ENCODE results near the gene MACROD1.

MACROD1 gene

DNA sequence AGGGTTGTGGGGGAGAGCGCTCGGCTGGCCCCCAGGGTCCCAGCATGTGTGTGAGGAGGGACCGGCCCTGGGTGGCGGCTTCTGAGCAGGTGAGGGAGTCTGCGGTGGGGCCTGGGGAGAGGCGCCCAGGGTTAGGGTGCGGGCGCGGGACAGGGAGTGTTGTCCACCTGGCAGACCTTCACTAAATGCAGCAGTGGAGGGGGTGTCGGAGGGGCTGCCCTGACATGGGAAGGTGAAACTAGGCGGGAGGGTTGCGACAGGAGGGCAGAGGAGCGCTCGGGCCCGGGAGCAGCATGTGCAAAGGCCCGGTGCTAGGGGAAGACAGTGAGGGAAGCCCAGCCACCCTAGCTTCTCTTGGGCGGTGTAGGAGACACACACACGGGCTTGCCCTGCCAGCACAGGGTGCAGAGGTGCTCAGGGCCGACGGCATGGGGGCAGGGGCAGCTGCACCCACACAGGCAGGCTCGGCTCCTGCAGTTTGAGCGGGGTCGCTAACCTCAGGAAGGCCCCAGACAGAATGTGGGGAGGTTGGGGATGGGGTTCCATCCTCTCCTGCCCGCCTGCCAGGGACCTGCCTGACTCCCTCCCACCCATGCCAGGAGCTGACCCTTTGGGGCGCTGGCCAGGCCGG lies 157.5 kb downstream of the MACROD1 start:
- DNase-seq: no peak

DNA sequence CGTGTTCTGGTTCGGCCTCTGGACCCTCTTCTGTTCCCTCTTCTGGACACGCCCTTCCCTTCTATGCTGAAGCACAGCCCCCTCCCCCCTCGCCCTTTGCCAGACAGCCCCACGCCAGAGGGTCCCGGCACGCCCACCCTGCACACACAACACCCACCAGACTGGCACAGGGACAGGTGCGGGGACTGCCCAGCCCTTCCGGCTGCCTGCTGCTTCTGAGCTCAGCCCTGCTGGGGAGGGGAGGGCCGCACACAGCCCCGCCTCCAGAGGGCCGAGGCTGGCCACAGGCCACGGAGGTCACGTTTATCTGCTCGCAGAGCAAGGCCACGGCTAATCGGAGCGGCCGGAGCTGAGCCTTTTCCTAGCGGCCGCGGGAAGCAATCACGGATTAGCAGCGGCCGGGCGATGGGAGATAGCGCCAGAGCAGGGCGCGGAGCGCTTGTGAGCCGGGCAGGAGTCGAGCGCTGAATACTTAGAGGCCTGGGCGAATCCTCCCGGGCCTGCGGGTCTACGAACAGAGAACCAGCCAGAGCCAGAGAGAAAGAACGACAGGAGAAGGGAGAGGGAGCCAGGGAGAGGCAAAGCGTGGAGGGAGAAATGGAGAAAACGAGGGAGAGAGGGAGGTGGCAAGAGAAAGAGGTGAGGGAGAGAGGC lies 158.2 kb downstream of the MACROD1 start:
- DNase-seq: peak; percentile 19

DNA sequence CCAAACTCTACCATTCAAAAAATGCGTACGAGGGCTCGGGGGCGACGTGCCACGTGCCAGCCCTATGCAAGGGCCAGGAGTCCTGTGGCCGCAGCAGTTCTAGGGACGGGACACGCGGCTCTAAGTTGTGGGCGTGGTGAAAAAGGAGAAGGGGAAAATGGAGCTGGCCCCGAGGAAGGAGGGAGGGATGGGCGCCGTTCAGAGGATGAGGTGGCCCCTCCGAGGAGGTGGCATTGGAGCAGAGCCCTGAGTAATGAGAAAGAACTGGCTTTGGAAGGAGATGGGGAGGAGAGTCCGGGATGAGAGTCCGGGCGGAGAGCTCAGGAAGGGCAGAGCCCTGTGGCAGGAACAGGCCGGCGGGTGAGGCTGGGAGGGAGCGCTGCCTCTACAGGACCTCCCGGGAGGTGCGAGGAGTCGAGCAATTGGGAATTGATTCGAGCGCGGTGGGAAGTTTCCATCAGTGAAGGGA lies 158.7 kb downstream of the MACROD1 start:
- DNase-seq: no peak

DNA sequence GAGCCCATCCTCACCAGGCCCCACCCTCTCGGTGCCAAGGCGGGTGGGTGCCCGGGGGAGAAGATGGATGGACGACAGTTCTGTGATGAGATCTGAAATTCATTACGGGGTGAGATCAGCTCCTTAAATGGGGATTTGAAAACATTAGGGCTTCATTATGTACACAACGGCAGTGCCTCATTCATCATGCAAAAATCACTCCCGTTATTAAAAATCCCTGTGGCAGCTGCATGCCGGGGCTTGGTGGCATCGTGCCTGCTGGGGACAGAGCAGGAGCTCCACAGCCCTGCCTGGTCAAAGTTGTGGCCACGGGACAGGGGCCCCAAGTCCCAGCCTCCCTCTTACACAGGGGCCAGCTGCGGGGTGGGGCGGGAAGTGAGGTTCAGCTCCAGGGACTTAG lies 159.5 kb downstream of the MACROD1 start:
- no peak for DNase-seq

DNA sequence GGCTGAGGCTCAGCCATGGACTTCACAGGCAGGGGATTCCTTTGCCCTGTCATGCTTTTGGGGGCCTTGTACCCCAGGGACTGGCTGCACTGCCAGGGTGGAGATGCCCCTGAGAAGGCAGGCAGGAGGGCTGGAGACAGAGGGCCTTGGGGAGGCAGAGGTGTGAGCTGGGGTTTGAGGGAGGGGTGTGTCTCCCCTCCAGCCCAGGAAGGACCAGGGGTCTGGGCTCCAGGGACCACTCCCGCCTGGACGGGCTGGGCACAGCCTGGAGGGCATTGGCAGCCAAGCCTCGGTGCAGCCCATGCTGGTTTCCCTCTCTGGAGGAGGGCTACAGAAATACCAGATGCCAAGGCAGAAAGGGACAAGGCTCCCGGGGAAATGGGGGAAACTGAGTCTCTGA lies 160.2 kb downstream of the MACROD1 start:
- DNase-seq: no peak

DNA sequence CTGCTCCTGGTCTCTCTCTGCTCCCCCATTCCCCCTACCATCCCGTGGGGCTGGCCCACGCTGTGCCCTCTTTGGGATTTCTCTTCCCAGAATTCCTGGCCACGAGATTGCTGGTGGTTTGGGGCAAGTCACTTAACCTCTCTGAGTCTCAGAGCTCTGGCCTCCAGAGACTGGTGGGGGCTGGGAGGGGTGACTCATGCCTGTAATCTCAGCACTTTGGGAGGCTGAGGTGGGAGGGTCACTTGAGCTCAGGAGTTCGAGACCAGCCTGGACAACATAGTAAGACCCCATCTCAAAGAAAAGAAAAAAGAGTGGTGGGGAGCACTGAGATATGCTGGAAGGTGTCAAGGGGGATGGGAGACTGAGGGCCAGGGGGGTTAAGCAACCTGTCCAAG lies 161.3 kb downstream of the MACROD1 start:
- DNase-seq: no peak

DNA sequence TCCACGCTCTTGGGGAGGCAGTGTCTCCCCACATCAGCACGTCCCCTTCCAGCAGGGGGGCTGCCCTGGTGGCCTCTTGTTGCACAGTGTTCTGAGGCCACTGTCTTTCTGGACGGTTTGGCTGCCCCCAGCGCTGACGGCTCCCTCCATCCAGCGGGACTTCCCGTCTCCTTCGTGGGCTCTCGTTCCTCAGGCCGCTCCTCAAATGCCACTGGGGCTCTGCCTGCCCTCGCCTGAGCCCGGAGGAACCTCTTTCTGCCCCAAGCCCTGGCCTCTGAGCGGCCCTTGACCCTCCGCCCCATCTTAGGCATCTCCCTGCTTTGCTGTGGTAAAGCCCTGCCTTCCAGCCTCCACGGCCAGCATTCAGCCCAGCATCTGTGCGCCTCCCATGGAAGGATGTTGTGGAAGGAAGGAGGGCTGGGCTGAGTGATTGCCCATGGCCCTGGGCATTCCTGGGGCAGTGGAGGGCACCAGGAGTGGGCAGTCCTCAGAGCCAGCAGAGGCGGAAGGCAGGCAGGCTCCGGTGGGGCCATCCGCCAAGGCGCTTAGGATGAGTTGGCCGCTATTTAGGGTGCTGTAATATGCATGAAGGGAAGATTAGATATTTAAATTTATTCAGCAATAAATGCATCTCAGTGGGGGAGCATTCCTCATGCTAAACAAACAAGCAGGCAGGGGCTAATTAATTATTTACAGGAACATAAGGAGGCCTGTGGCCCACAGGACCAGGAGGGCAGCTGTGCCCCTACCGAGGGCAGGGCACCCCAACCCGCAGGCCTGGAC lies 161.9 kb downstream of the MACROD1 start:
- DNase-seq: no peak

DNA sequence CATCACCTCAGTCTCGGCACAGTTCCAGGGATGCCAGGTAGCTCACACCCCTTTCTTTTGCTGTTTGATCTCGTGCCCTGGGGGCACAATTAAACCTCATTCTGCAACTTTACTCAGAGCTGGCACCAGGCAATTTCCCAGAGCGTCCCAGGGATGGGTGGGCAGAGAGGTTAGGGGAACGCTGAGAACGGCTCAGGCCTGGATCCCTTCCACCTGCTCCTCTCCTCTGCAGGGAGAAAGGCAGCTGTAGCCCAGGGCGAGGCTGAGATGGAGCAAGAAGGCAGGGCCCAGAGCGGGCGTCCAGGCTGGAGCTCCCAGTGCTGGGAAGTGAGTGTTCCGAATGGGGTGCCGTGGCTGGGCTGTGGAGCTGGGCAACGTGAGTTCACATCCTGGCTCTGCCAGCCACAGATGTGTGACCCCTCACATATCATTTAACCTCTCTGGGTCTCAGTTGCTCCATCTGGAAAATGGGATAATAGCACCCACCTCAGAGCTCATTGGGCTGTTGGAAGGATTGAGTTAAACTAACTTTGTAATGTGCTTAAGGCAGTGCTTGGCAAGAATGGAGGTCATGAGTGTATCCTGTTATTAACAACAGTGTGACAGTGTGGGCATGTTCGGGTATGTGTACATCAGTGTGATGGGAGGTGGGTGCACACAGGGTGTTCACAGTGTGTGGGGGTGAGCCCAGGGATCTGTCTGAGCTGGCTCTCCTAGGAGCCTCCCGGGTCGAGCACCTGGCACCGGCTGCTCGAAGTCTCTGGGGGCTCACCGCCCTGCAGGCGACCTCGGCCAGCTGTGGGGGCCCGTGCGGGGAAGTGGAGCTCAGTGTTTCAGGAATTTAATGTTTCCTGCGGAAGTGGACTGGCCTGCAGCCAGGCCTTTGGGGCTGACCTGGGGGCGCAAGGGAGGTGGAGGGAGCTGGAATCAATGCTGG lies 164.2 kb downstream of the MACROD1 start:
- DNase-seq: peak; percentile 30

DNA sequence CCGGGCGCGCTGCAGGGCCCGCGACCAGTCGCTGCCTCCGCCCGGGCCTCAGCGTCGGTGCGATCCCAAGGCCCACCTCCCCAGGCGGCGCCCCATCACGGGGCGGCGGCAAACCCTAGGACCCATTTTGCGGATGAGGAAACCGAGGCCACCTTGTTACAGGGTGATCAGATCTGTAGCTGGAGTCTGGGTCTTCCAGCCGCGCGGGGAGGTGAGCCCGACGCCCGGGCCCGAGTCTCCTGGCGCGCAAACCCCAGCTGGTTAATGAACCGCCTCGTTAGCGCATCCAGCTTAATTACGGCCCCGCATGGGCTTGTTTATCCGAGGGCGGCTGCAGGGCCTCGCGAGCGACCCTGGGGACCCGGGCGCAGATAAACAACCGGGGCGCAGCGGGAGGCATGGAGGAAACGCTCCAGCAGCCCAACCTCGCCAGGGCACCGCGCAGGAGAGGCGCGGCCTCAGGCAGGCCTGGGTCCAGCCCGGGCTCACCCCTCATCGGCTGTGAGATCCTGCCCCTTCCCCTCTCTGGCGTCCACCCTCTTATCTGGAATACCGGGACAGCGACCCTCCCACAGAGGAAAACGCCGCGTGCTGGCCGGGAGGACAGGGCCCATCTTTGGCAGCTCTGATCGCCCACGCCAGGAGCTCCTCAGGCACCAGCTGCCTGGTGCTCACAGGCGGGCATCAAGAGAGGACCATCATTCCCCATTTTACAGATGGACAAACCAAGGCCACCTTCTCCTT lies 165.0 kb downstream of the MACROD1 start:
- DNase-seq: no peak

DNA sequence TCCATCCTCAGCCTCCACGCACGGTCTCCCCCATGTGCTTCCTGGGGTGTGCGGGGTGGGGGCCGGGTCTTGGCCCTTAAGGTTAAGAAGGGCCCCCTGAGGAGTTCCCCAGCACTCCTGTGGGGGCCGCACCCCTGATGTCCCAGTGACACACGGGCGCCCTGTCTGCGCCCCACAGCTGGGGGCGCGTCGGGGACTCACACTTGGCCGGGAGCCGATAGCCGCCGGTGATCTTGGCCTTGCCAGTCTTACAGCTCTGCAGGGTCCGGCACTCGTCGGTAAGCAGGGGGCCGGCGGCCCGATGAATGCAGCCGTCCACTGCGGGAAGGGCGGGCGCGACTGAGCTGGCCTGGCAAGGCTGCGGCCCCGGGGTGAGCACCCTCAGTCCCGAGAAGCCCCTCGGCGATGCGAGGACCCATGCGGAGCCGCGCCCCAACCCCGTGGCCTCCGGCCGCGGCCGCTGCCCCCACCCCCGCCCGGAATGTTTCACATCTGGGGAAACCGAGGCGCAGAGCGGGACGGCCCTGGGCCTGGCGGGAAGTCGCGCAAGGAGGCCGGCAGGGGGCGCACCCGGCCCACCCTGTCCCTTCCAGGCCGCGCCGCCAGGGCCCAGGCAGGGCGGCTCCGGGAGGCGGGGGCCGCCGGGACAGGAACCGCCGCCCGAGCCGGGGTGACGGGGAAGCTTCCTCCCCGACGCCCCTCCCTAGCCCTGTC lies 165.7 kb downstream of the MACROD1 start:
- no peak for DNase-seq

DNA sequence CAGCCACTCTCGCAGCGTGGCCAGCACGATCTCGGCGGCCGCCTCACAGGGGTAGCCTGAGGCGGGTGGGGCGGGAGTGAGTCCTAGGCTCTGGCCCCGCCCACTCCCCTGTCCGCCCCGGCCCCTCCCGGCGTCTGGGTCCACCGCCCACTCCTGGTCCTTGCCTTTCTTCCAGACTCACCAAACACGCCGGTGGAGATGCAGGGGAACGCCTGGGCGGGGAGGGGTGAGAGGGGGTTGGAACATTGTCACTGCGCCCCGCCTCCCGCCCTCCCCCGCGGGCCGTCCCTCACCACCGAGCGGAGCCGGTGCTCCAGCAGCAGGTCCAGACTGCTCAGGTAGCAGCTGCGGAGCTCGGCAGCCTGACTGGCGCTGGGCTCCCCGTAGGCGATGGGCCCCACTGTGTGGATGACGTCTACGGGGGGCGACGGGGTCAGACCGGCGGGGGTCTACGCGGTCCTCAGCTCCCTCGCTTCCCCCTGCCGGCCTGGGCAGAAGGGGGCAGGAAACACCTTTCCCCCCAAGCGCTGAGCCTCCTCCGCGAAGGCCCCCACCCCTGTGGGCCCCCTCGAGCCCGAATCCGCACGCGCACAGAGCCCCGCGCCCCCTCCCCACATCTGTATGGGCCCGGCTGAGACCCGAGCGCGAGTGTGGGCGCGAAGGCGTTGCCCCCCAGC lies 166.4 kb downstream of the MACROD1 start:
- no peak for DNase-seq

DNA sequence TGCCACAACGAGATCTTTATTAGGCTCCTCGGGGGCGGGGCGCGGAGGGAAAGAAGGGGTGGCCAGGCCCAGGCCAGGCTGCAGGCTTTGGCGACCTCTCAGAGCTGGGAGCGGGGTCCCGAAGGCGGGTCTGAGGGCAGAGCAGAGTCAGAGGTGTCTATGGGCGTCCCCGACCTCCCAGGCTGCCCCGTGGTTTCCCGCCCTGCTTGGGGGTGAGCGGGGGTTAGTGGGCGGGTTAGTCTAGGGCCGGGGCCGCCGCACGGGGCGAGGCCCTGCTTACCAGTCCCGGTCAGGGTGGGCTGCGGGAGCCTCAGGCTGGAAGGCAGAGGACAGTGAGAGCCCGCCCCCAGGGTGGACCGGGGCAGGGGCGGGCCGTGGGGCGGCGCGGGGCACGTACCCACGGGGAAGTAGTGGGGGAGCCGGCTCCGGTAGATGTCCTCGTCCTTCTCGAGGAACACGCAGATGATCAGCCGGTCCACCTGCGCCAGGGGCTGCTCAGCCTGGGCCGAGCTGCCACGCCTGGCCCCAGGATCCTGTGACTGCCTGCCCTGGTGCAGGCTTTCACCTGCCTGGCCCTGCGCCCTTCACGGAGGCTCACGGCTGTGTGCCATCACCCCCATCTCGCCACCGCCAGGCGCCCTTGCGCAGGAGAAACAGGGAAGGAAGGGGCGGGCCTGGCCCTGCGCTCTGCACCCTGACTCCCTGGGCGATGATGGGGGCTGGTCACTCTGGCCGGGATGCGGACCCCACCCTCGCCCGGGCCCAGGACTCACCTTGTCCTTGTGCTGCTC lies 167.2 kb downstream of the MACROD1 start:
- DNase-seq: no peak

DNA sequence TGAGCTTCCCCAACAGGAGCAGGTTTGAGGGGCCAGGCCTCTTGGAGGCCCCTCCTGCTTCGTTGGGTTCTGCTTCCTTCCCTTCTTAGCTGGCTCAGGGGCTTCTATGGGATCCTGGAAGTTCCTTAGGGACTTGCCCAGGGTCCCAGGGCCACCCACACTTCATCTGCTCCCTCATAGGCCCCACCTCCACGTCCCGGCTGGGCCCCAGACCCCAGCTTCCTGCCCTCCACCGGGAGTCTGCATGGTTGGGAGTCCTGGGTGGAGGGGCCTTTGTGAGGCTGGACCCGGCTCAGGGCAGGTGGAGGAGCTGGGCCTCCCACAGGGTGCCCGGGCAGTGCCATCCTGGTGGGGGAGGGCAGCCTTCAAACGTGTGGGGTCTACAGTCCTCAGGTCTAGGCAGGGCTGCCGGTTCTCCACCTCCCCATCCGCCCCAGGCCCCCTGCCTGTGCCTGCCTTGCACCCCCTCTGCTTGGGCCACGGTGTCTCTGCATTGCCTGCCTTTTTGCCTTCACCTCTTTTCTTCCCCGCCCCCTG lies 168.0 kb downstream of the MACROD1 start:
- DNase-seq: no peak

DNA sequence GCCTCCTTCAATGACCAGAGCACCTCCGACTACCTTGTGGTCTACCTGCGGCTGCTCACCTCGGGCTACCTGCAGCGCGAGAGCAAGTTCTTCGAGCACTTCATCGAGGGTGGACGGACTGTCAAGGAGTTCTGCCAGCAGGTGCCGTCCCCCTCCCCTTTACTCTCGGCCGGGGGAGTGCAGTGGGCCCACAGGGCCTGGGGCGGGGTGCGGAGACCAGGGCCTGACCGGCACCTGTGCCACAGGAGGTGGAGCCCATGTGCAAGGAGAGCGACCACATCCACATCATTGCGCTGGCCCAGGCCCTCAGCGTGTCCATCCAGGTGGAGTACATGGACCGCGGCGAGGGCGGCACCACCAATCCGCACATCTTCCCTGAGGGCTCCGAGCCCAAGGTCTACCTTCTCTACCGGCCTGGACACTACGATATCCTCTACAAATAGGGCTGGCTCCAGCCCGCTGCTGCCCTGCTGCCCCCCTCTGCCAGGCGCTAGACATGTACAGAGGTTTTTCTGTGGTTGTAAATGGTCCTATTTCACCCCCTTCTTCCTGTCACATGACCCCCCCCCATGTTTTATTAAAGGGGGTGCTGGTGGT lies 168.7 kb downstream of the MACROD1 start:
- DNase-seq: no peak

DNA sequence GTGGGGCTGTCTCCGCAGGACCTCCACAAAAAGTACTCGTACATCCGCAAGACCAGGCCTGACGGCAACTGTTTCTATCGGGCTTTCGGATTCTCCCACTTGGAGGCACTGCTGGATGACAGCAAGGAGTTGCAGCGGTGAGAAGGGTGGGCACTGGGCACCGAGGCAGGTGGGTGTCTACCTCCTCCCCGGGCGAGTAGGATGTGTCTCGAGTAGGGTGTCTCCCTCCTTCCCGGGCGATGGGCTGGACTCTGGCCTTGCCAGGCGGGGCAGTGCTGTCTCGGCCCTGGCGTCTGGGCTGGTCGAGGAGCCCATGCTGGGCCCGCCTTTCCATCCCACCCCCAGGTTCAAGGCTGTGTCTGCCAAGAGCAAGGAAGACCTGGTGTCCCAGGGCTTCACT lies 169.4 kb downstream of the MACROD1 start:
- no peak for DNase-seq

DNA sequence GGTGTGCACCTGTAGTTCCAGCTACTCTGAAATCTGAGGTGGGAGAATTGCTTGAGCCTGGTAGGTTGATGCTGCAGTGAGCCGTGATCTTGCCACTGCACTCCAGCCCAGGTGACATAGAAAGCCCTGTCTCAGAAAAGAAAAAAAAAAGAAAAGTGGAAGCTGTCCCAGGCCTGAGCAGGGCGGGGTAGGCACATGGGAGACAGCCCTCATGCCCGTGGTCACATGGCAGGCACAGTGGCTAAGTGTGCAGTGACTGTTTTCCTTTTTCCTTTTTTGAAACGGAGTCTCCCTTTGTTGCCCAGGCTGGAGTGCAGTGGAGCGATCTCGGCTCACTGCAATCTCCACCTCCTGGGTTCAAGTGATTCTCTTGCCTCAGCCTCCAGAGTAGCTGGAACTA lies 171.9 kb downstream of the MACROD1 start:
- DNase-seq: no peak

DNA sequence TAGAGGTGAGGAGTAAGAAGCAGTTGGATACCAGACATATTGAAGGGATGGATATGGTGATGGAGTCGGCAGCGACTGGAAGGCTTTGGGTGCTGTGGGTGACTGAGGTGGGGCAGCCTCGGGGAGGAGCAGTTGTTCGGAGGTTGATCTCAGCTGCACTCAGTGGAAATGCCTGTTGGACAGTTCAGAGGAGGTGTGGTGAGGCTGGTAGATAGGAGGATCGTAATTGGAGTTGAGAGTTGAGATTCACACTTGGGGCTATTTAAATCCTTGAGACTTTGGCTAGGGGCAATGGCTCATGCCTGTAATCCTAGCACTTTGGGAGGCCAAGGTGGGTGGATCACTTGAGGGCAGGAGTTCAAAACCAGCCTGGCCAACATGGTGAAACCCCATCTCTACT lies 172.8 kb downstream of the MACROD1 start:
- no peak for DNase-seq

DNA sequence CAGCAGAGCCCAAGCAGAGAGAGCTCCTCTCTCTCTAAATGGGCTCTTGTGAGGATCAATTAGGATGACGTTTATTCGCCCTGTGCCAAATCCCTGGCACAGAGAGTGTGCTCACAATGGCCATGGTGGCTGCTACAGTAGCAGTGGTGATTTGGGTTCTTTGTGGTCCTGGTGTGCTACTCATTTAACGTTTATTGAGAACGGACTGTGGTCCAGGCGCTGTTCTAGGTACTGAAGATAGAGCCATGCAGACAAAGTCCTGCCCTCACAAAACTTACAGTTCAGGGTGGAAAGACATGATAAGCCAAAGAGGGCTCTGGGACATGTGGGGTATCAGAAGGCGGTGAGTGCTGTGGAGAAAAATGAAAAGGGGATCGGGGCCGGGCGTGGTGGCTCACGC lies 174.4 kb downstream of the MACROD1 start:
- no peak for DNase-seq

DNA sequence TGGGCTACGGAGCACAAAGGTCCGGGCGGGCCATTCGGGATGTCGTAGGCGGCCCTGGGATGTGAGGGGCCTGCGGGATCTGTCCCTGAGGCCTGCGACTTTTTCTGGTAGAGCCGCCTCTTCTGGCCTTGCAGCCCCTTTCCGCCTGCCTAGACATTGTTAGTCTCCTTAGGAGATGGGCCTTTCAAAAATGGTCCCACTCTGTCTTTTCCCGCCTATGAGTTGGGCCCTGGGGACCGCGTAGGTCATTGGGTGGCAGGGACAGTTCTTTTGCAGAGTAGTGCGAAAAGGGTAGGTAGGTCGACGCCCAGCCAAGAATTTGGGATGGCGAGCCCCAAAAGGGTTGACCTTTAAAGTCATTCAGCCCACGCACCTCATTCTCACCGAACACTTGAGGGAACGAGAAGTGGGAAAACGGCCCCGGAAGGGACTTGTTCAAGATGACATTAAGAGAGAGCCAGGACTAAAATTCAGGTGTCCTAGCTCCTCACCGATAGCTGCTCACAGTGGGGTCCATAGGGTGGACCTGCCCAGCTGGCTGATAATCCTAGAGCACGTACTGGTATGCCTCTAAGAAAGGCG lies 178.9 kb downstream of the MACROD1 start:
- DNase-seq: no peak

All from NCI-H1092 treated with DMSO at 0.1 percent for 48 hours (cell line).